ENCODE results near the gene HSF2.

The HSF2 gene

GRCh38 chr6:122394016-122394415 lies 5.4 kb upstream of the HSF2 start:
- no peak for DNase-seq (ENCODE audit: low read depth in 1 of 2, low spot score in 1 of 2)

- DNase-seq (ENCODE audit: low read depth in 1 of 2, low spot score in 1 of 2), result no peak
Measured at GRCh38 chr6:122399055-122399347, 451 bp upstream of the HSF2 start.

- DNase-seq (ENCODE audit: low read depth in 1 of 2, low spot score in 1 of 2), result no peak
Measured at GRCh38 chr6:122400121-122400450, 634 bp downstream of the HSF2 start.

GRCh38 chr6:122400462-122401089 lies 1.1 kb downstream of the HSF2 start:
- no peak for DNase-seq (ENCODE audit: low read depth in 1 of 2, low spot score in 1 of 2)

- DNase-seq (ENCODE audit: low read depth in 1 of 2, low spot score in 1 of 2), result no peak
Measured at GRCh38 chr6:122401104-122401503, 1.7 kb downstream of the HSF2 start.

- no peak for DNase-seq (ENCODE audit: low read depth in 1 of 2, low spot score in 1 of 2)
Measured at GRCh38 chr6:122404444-122404843, 5.0 kb downstream of the HSF2 start.

- DNase-seq (ENCODE audit: low read depth in 1 of 2, low spot score in 1 of 2), result no peak
Measured at GRCh38 chr6:122405417-122405816, 6.0 kb downstream of the HSF2 start.

- no peak for DNase-seq (ENCODE audit: low read depth in 1 of 2, low spot score in 1 of 2)
Measured at GRCh38 chr6:122406187-122406586, 6.7 kb downstream of the HSF2 start.

GRCh38 chr6:122407712-122408111 lies 8.3 kb downstream of the HSF2 start:
- no peak for DNase-seq (ENCODE audit: low read depth in 1 of 2, low spot score in 1 of 2)

- DNase-seq (ENCODE audit: low read depth in 1 of 2, low spot score in 1 of 2), result no peak
Measured at GRCh38 chr6:122408240-122408639, 8.8 kb downstream of the HSF2 start.

- DNase-seq (ENCODE audit: low read depth in 1 of 2, low spot score in 1 of 2), result no peak
Measured at GRCh38 chr6:122408702-122409458, 9.4 kb downstream of the HSF2 start.

- no peak for DNase-seq (ENCODE audit: low read depth in 1 of 2, low spot score in 1 of 2)
Measured at GRCh38 chr6:122412001-122412400, 12.5 kb downstream of the HSF2 start.

- DNase-seq (ENCODE audit: low read depth in 1 of 2, low spot score in 1 of 2), result no peak
Measured at GRCh38 chr6:122416825-122417224, 17.4 kb downstream of the HSF2 start.

GRCh38 chr6:122422003-122422402 lies 22.6 kb downstream of the HSF2 start:
- DNase-seq (ENCODE audit: low read depth in 1 of 2, low spot score in 1 of 2), result no peak

- DNase-seq (ENCODE audit: low read depth in 1 of 2, low spot score in 1 of 2), result no peak
Measured at GRCh38 chr6:122422614-122423267, 23.3 kb downstream of the HSF2 start.

- DNase-seq (ENCODE audit: low read depth in 1 of 2, low spot score in 1 of 2), result no peak
Measured at GRCh38 chr6:122423734-122424133, 24.3 kb downstream of the HSF2 start.

- no peak for DNase-seq (ENCODE audit: low read depth in 1 of 2, low spot score in 1 of 2)
Measured at GRCh38 chr6:122426597-122426996, 27.1 kb downstream of the HSF2 start.

GRCh38 chr6:122428781-122429180 lies 29.3 kb downstream of the HSF2 start:
- no peak for DNase-seq (ENCODE audit: low read depth in 1 of 2, low spot score in 1 of 2)

- DNase-seq (ENCODE audit: low read depth in 1 of 2, low spot score in 1 of 2), result no peak
Measured at GRCh38 chr6:122429323-122429722, 29.9 kb downstream of the HSF2 start.

- no peak for DNase-seq (ENCODE audit: low read depth in 1 of 2, low spot score in 1 of 2)
Measured at GRCh38 chr6:122431780-122432179, 32.3 kb downstream of the HSF2 start.

GRCh38 chr6:122432816-122433215 lies 33.4 kb downstream of the HSF2 start:
- DNase-seq (ENCODE audit: low read depth in 1 of 2, low spot score in 1 of 2), result no peak

- no peak for DNase-seq (ENCODE audit: low read depth in 1 of 2, low spot score in 1 of 2)
Measured at GRCh38 chr6:122438975-122439374, 39.5 kb downstream of the HSF2 start.

GRCh38 chr6:122445274-122445673 lies 45.8 kb downstream of the HSF2 start:
- DNase-seq (ENCODE audit: low read depth in 1 of 2, low spot score in 1 of 2), result no peak

Data from stimulated activated CD4-positive, alpha-beta T cell treated with anti-CD3 and anti-CD28 coated beads, Interleukin-15, amount 100 ng/mL, for 1 hour (primary cell).